Measurements from ENCODE around the gene RO60.

RO60 gene

GRCh38 chr1:193105821-193106177, 46.4 kb downstream of the RO60 start:
- no peak for DNase-seq

GRCh38 chr1:193108471-193108870, 49.1 kb downstream of the RO60 start:
- no peak for DNase-seq

Data from amygdala (tissue), 56 donors.